HCEC 1CT (cell line): ENCODE measurements around the gene TMEM120B.
A peak's percentile ranks its signal among the peaks of the same experiment; 100 is the strongest.

Experiments used
- DNase-seq: peaks from one replicate; pipeline ENCODE4 v3.0.0-alpha.2; 2017

Gene TMEM120B

GRCh38 chr12:121806009-121806545 lies 93.5 kb downstream of the TMEM120B start:
- no peak for DNase-seq

DNA sequence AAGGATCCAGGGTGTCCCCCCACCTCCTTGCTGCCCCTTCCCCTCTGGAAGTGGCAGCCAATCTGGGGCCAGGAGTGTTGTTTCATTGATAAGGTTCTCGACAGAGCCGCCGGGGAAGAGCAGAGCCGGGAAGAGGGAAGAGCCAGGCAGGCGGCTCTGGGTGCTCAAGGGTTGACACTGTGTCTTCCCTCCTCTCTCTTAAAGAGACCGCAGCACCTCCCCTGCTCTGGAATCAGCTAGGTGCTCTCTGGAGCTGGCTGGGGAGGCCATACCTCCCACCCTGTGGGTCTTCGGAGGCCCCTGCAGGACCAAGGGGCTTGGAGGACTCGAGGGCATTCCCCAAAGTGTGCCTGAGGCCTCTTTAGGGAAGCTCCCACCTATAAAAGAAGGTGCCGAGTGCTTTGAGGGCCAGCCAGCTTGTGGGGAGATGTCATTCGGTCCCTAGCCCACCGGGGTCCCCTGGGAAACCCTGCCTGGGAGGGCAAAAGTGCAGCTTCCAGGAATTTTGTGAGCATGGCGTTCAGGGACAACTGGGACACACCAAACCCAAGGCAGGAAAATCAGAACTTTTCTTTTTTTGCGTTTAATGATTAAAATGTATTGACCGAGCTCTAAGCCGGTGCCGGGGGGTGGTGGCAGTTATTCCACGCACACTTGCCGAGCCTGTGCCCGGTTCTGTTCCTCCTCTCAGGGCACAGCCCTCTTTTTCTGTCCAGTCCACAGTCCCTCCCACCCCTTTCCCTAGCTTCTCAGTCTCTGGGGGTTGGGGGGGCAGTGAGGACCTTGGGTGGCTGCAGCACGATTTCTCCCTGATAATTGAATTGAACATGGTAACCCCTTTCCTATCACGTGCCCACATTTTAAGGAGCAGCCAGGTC lies 94.2 kb downstream of the TMEM120B start:
- DNase-seq: peak; percentile 27

GRCh38 chr12:121807642-121808347 lies 95.2 kb downstream of the TMEM120B start:
- no peak for DNase-seq

DNA sequence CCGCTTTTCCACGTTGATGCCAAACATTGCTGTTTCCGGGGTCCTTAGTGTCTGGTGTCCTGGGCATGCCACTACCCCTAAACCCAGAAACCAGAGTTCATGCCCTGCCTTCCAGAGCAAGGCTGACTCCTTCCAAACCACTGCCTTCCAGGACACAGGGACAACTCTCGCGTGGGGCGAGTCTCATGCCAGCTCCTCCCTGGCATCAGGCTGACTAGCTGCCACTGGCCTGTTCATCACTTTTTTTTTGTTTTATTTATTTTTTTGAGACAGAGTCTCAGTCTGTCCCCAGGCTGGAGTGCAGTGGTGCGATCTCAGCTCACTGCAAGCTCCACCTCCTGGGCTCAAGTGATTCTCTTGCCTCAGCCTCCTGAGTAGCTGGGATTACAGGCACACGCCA lies 96.1 kb downstream of the TMEM120B start:
- no peak for DNase-seq

GRCh38 chr12:121809712-121810116 lies 97.2 kb downstream of the TMEM120B start:
- no peak for DNase-seq

GRCh38 chr12:121810234-121810817 lies 97.8 kb downstream of the TMEM120B start:
- no peak for DNase-seq

DNA sequence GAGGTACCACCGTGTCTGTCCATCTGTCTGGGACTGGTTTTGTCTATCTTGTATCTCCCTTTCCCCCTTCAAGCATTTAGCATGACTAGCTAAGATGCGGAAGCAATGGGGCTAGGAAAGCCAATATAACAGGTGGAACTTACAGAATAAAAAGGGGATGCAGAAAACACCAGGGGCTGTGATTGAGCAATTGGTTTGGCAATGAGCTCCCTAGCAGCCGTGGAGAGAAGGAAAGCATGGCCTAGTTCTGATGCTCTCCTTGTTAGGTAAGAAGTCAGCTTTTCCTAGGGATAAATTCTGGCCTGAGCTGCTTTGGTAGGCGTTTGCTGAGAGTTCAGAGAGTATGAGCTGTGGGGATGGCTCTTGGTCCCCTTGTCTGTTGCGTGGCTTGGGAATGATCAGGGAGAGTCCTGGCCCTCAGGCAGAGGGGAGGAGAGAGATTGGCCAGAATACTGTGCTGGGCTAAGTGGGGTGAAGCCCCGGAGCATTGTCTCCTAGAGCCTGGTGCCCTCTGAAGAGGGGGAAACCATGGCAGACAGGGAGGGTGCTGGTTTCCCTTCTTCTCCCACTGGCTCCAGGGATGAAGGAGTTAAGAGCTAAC lies 98.4 kb downstream of the TMEM120B start:
- DNase-seq: no peak

DNA sequence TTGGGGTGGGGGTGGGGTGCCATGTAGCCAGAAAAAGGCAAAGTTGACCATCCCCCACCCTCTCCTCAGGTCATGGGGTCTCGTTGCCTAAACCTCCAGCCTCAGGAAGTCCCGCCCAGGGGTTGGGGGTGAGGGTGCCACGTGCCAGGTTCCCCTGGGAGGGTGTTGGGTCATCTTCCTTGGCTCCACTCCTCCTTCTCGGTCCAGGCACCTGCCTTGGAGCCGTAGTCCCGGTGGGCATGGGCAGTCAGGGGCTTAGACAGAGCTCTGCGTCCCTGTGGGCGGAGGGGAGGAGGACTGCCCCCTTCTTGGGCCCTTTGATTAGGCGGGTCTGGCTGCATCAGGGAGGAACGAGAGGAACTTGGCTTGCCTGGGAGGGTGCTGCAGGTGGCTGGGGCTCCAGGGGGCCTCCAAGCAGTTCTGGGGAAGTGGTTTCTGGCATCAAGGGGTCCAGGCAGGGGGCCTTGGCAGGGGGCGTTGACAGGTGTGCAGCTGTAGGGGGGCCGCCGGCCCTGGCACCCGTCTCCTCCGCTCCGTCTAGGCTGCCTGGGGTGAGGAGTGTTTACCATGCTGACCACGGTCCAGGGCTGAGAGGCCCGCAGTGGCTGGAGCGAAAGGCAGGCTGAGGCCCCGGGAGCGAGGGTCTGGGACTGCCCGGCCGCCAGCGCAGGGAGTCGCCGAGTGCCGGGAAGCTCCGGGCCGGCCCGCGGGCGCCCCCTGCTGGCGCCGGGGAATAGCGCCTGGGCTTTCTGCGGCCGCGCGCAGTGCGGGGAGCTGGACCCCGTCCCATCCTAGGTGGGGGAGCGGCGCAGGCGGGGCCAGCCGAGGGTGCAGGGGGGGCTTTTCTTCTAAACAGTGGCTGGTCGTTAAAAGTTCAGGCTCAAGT lies 99.1 kb downstream of the TMEM120B start:
- DNase-seq: peak; percentile 68

DNA sequence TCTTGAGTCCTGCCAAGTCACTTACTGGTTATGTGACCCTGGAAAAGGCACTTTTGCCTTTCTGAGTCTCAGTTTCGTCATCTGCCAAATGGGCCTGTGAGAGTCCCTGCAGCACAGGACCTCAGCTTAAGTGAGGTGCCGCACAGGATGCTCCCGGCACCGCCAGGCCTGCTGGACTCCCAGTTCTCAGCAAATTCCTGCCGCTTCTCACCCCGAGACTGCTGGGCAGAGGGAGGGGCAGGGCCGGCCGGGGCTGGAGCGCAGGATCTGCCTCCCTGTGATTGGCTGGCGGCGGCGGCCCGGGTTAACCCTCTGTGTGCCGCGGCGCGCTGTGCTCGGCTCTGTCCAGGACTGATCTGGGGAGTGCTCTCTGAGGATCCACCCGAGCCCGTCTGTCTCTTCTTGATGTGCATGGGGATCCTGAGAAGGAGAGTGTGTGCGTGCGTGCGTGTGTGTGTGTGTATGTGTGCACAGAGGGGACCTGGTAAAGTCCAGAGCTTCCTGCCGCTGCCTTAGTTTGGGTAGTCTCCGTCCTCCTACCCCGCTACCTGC lies 99.8 kb downstream of the TMEM120B start:
- peak; percentile 71 for DNase-seq

GRCh38 chr12:121812921-121813896 lies 100.7 kb downstream of the TMEM120B start:
- no peak for DNase-seq

DNA sequence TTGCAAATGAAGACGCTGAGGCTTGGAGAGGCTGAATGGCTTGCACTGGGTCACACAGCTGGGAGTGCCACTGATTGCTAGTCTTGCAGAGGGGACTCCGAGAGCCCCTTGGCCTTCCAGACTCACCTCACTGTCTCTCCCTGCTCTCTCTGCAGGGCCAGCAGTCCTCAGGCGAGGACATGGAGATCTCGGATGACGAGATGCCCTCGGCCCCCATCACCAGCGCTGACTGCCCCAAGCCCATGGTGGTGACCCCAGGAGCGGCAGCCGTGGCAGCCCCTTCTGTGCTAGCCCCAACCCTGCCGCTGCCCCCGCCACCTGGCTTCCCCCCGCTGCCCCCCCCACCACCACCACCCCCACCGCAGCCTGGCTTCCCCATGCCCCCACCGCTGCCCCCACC lies 101.4 kb downstream of the TMEM120B start:
- DNase-seq: no peak

DNA sequence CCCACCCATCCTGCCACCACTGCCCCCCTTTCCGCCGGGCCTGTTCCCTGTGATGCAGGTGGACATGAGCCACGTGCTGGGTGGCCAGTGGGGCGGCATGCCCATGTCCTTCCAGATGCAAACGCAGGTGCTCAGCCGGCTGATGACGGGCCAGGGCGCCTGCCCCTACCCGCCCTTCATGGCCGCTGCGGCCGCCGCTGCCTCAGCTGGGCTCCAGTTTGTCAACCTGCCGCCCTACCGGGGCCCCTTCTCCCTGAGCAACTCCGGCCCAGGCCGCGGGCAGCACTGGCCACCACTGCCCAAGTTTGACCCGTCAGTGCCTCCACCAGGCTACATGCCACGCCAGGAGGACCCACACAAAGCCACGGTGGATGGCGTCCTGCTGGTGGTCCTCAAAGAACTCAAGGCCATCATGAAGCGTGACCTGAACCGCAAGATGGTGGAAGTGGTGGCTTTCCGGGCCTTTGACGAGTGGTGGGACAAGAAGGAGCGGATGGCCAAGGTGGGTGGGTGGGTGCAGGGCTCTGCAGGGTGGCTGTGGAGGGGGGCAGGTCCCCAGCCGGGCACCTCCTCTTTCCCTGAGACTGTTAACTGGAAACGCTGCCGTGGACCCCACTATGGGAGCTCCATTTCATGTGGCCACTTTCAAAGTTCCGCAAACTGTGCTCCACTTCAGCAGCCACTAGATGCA lies 102.0 kb downstream of the TMEM120B start:
- no peak for DNase-seq

GRCh38 chr12:121815263-121815662 lies 102.7 kb downstream of the TMEM120B start:
- no peak for DNase-seq

DNA sequence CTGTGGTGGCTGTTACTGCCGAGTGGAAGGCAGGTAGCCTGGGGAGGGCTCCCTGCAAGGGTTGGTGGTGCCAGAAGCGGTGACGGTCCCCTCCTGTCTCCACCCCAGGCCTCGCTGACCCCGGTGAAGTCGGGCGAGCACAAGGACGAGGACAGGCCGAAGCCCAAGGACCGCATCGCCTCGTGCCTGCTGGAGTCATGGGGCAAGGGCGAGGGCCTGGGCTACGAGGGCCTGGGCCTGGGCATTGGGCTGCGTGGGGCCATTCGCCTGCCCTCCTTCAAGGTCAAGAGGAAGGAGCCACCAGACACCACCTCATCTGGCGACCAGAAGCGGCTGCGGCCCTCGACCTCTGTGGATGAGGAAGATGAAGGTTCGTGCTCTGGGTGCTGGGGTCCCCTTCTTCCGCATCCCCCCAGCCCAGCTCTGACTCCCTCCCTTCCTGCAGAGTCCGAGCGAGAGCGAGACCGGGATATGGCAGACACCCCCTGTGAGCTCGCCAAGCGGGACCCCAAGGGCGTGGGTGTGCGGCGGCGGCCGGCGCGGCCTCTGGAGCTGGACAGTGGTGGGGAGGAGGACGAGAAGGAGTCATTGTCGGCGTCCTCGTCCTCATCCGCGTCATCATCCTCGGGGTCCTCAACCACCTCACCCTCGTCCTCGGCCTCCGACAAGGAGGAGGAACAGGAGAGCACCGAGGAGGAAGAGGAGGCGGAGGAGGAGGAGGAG lies 104.5 kb downstream of the TMEM120B start:
- no peak for DNase-seq

DNA sequence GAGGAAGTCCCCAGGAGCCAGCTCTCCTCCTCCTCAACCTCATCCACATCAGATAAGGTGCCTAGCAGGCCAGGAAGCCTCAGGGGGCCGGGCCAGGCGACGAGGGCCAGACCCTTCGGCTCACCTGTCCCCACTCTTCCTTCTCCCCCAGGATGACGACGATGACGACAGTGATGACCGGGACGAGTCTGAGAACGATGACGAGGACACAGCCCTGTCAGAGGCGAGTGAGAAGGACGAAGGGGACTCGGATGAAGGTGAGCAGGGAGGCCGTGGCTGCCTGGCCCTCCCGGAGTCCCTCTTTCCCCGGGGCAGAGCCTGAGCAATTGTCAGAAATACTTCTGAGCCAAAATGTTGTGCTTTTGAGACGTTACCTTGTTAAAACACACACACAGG lies 105.1 kb downstream of the TMEM120B start:
- DNase-seq: no peak

GRCh38 chr12:121819212-121819949 lies 106.8 kb downstream of the TMEM120B start:
- DNase-seq: no peak

DNA sequence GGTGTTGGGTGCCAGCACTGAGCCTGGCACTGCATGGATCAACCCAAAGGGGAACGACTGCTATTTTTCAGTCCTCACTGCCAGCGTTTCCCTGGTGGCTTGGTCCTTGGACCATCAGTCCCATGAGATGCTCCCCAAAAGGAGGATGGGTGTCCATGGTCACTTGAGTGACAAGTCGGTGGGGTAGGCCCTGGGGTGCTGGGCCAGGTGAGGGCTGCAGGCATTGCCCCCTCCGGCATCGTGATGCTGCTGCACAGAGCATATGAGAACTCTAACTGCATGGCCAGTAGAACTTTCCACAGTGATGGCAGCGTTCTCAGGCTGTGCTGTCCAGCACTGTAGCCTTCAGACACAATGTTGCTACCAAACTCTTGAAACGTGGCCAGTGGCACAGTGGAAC lies 107.5 kb downstream of the TMEM120B start:
- no peak for DNase-seq

DNA sequence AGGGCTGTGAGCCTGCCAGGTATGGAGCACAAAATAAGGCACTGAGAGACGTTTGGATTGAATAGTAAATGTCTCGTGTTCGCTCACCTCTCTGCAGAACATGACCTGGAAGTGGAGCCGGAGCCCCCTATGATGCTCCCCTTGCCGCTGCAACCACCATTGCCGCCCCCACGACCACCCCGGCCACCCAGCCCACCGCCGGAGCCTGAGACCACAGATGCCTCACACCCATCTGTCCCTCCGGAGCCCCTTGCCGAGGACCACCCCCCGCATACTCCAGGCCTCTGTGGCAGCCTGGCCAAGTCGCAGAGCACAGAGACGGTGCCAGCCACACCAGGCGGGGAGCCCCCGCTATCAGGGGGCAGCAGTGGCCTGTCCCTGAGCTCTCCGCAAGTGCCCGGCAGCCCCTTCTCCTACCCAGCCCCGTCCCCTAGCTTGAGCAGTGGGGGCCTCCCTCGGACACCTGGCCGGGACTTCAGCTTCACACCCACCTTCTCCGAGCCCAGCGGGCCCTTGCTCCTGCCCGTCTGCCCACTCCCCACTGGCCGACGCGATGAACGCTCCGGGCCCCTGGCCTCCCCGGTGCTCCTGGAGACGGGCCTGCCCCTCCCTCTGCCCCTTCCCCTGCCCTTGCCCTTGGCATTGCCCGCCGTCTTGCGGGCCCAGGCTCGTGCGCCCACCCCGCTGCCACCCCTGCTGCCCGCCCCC lies 110.0 kb downstream of the TMEM120B start:
- no peak for DNase-seq
